GM19099 (cell line): ENCODE measurements around the gene FN3K.
A peak's percentile ranks its signal among the peaks of the same experiment; 100 is the strongest.

Source experiments
- POLR2A ChIP-seq: IDR thresholded peaks from 3 replicates; pipeline ENCODE4 v1.6.1; 2011; ENCODE audit warnings: low read depth; ENCODE audit not compliant: insufficient read length; ENCODE audit errors: extremely low read depth

The FN3K gene

GRCh38 chr17:82748756-82749155, 13.3 kb downstream of the FN3K start:
- no peak for TF ChIP-seq POLR2A

DNA sequence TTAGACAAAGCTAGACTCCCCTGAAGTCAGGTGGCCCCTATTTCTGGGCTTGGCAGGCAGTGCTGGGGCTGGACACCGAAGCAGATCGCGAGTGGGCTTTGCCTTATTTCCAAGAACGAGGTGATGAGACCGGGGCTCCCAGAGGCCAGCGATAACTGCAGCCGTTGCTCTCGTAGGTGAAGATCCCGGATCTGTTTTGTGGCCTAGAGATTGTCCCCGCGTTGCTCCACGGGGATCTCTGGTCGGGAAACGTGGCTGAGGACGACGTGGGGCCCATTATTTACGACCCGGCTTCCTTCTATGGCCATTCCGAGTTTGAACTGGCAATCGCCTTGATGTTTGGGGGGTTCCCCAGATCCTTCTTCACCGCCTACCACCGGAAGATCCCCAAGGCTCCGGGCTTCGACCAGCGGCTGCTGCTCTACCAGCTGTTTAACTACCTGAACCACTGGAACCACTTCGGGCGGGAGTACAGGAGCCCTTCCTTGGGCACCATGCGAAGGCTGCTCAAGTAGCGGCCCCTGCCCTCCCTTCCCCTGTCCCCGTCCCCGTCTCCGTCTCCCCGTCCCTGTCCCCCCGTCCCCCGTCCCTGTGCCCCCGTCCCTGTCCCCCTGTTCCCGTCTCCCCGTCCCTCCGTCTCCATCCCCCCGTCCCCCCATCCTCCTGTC, 15.0 kb downstream of the FN3K start:
- TF ChIP-seq POLR2A, result no peak

DNA sequence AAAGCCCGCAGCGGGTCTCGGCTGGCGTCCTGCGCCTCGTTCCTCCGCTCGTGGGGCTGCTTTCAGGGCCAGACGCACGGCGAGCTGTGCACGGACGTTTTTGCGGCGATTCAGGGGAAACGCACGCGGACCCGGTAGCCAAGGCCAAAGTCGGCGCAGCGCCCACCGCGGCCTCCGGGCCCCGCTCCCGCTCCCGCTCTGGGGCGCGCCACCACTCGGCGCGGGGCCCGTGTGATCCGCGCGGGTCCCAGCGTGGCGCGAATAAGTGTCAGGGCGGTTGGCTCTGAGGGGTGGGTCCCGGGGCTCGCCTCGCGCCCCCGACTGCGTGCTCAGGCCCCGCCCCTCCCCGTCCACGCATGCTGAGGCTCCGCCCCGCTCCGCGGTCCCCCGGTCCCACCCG, 15.8 kb downstream of the FN3K start:
- no peak for TF ChIP-seq POLR2A

DNA sequence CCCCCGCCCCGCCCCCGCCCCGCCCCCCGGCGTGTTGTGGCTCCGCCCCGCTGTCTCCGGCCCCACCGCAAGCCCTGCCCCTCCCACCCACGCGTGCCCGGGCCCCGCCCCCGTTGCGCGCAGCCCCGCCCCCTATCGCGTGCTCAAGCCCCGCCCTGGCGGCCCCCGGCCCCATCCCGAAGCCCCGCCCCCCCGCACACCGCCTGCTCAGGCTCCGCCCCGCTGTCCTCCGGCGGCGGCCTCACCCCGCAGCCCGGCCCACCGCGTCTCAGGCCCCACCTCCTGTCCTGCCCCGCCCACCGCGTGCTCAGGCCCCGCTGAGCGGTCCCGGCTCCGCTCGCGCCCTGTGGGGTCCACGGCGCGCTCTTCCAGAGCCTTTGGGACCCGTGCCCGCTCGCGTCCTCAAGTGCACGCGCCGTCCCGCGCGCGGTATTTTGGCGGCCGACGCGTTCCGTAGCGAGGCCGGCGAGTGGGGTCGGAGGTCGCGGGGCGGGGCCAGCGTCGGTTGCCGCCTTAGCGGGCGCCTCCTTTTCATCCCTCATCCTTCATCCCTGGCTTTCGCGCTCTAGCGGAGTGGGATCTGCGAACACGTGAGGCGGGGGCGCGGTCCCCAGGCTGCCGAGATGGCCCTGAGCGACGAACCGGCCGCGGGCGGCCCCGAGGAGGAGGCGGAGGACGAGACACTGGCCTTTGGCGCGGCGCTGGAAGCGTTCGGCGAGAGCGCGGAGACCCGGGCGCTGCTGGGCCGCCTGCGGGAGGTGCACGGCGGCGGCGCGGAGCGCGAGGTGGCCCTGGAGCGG, 16.4 kb downstream of the FN3K start, which contains the start of gene TBCD:
TSS of gene TBCD (plus strand) at position 495 of the 800 bp plus-strand sequence. CDS start at position 624, 129 bp downstream.
- TF ChIP-seq POLR2A, result peak; percentile 53

DNA sequence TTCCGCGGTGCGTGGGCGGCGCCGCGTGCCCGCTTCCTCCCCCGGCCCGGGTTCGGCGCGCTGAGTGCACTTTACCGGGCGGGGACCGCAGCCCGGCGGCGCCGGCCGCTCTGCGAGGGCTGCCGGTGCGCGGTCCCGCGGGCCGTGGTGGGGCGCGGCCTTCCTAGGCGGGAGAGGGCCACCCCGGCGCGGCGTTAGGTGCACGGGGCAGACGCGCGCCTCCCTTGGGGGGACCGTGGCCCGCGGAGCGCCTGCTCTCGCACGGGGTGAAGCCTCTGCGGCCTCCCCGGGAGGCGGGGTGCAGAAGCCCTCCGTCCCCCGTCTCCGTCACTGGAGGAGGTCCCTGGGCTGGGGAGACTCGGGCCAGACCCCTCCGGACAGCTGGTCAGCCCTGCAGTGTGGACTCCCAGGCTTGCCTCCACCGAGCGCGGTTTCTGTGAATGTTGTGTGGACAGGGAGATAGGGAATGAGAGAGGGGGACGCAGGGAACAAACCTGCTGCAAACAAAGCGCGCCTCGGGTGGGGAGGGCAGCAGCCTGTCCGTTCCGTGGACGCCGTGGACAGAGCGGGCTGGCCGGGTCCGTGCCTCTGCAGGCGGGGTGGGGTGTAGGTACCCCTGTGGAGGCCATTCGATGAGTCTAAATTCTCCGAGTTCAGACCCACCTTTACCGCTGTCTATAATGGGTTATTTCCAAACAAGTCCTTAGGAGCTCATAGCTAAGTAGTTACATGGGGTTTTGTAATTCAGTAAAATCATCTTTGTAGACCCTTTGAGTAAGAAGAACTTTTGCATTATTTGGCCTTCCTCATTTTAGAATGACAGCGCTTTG, 17.2 kb downstream of the FN3K start:
- TF ChIP-seq POLR2A, result no peak

- TF ChIP-seq POLR2A, result no peak
Measured at GRCh38 chr17:82753201-82753464, 17.7 kb downstream of the FN3K start.

DNA sequence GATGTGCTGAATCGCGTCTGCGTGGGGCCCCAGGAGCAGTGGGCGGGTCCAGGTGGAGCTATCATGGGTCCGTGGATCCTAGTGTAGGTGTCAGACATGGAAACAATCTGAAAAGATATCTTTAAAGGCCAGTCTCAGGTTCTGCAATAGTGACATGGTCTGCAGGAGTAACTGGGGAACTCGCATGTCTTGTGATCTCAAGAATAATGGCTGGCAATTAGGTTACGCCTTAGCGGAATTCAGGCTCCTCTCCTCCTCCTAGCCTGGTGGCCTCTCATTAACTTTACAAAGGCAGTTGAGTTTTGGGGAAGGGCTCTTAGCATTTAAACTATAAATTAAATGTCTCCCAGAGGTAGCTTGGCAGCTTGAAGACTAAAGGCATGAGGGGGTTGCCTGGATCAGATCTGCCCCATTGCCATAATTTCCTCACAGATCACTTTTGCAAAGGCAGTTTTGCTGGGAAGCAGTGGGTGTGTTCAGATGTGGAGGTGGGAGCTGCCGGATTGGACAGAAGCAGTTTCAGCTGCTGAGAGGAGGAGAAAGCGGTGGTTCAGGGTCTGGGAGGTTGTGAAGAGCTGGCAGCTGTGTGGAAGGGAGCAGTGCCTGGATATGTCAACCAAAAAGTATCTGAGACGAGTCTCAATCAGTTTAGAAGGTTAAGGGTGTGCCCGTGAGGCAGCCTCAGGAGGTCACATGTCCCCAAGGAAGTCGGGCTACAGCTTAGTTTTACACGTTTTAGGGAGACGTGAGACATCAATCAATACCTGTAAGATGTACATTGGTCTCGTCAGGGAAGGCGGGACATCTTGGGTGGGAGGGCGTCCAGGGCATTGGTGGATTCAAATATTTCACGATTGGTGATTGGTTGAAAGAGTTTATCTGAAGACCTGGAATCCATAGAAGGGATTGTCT, 19.1 kb downstream of the FN3K start:
- TF ChIP-seq POLR2A, result no peak

GRCh38 chr17:82756166-82756565, 20.8 kb downstream of the FN3K start:
- TF ChIP-seq POLR2A, result no peak

DNA sequence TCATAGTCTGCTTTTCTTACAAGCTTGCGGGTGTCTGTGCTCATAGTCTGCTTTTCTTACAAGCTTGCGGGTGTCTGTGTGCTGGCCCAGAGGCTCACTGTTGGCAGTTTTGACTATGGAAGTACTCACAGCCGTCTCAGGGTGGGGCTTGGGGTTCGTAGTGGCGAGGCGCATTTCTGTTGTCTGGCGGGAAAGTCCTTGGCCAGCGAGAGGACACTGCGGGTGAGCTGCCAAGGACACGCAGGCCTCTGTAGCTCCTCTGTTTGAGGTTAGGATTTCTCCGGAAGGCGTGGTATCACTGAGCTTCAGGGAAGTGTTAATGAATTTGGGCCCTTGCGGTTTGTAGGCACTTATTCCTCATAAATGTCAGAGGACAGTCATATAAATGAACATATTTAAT, 30.0 kb downstream of the FN3K start:
- TF ChIP-seq POLR2A, result no peak

- TF ChIP-seq POLR2A, result no peak
Measured at GRCh38 chr17:82767041-82767754, 31.8 kb downstream of the FN3K start.

DNA sequence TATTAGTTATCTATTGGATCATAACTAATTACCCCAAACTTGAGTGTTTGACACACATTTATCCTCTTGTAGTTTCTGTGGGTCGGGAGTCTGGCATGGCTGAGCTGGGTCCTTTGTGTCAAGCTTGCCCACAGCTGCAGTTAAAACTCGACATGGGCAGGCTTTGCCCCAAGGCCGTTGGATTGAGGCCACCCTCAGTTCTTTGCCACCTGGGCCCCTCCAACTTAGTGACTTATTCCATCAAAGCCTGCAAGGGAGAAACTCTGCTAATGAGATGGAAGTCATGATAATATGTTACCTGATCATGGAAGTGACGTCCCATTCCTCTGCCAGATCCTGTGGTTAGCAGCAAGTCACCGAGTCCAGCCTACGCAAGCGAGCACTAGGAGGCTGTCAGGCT, 33.6 kb downstream of the FN3K start:
- TF ChIP-seq POLR2A, result no peak

- no peak for TF ChIP-seq POLR2A
Measured at GRCh38 chr17:82772026-82772425, 36.6 kb downstream of the FN3K start.

- no peak for TF ChIP-seq POLR2A
Measured at GRCh38 chr17:82775001-82775823, 39.8 kb downstream of the FN3K start.
